Prostate gland (tissue), 2 donors: Measurements from ENCODE around the gene FRMD4A.

Experiments
- CTCF ChIP-seq, 4 experiments: fragments of 200-600 bp in 2 of 4; fragments of 450-650 bp in 2 of 4; sonication (generic) in 2 of 4; IDR thresholded peaks; 1 replicate in 3 of 4; 2 replicates in 1 of 4; pipeline ENCODE4 v1.5.1; 2016 to 2019; ENCODE audit warnings: antibody characterized with exemption in 4 of 4, mild to moderate bottlenecking in 2 of 4, moderate library complexity in 2 of 4
- POLR2A ChIP-seq: fragments of 450-650 bp; IDR thresholded peaks from one replicate; pipeline ENCODE4 v1.6.1; 2016; ENCODE audit warnings: antibody characterized with exemption, mild to moderate bottlenecking

GRCh38 chr10:13865758-13866491 is 464.8 kb downstream of the FRMD4A start:
- TF ChIP-seq CTCF (IDR thresholded peaks at IDR 0.05): no peak
- TF ChIP-seq POLR2A: no peak
